Right forelimb (tissue), 1 donor: Measurements from ENCODE around the gene DIP2C.
A peak's percentile ranks its signal among the peaks of the same experiment; 100 is the strongest.
"Not testable (repeated sequence)": the region's sequence is repeated elsewhere in the genome, so short reads cannot be mapped to it uniquely, and the experiment has no call there.

Experiments
- DNase-seq: peaks from one replicate; pipeline ENCODE4 v3.0.0-alpha.2; 2018

DIP2C gene

DNA sequence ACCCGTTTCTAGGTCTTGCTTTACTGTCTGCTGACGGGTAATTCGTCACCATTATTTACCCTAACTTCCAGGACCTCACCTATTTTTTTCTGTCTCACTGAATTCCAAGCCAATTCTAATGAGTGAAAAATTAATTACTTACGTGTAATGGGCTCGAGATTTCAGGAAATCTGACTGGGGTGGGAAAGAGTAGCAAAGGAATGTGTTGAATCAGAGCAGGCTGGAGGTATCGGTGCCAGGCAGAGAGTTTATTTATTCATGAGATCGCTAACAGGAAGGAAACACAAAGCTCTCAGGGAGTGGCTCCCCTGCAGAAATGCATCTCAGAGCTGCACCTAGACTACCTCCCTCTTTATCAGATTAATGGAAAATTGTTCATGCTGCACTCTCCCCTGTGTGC lies 4.0 kb upstream of the DIP2C start:
- DNase-seq, result no peak

- DNase-seq, result no peak
Measured at GRCh38 chr10:692682-693351, 3.3 kb upstream of the DIP2C start.

- DNase-seq, result no peak
Measured at GRCh38 chr10:691216-691615, 1.7 kb upstream of the DIP2C start.

GRCh38 chr10:690372-691161 lies 1.1 kb upstream of the DIP2C start:
- DNase-seq, result no peak

DNA sequence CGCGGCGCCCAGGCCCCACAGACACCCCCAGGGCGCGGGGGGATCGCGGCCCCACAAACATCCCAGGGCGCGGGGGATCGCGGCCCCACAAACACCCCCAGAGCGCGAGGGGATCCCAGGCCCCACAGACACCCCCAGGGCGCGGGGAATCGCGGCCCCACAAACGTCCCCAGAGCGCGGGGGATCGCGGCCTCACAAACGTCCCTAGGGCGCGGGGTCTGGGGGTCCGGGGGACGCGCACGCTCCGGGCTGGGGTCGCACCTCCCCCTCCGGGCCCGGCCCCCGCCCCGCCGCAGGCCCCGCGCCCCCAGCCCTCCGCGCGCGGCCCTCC lies 382 bp downstream of the DIP2C start:
- DNase-seq, result no peak

DNA sequence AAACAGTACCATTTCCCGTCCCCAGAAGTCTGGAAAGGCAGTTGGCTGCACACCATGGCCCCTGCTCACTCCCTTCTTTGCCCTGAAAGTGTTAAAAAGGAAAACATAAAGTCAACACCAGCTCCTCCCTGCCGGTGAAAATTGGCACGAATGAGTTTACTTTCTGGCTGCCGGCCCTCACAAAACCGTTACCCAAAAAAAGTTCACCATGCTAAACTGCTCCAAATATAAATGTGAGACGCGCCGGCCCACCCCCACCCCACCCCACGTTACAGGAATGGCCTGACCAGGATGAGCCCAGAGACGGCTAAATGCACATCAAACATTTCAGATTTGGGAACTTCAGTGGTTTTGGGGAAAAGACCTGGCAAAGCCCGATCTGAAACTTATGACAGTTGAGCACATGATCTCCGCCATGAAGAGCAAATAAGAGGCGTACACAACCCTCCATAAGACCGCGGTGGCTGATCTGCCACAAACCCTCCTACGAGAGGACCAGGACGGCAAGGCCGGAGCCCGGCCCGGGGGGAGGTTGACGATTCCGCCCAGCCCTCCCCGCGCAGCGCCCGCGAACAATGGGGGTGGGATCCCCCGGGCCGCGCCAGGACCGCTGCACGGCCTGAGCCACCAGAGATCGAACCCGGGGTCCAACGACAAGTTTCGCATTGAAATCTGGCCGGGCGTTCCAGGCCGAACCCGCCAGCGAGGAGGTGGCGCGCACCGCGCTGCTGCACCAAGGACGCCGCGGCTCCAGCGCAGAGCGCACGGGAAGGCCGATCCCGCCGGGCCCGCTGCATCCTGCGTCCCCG lies 952 bp downstream of the DIP2C start:
- DNase-seq, result peak; percentile 73

- DNase-seq, result no peak
Measured at GRCh38 chr10:687583-688311, 1.7 kb downstream of the DIP2C start.

DNA sequence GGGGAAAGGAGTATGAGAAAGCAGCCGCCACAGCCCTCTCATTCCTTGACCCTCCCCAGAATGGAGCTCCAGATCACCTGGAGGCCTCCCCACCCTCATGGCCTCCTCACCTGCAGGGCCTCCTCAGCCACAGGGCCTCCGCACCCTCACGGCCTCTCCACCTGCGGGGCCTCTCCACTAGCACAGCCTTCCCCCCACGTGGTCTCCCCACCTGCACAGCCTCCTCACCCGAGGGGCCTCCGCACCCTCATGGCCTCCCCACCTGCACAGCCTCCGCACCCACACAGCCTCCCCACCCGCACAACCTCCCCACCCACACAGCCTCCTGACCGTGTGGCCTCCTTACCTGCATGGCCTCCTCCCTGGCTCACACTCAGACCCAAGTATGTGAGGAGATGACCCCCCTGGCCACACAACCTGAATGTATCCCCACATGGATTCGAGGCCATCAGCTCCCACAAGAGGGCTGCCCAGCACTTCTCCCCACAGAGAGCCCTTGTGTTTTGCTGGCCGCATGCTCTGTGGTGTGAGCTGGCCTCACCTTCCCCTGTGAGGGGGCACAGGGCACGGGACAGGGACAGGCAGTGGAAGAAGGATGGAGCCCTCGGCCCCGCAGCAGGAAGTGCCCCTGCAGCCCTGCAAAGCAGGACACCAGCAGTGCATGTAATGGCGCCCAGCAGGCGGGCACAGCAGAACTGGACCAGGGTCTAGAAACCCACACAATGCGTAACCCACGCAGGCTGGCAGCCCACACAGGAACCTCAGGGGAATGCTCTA lies 3.1 kb downstream of the DIP2C start:
- no peak for DNase-seq

GRCh38 chr10:685613-686012 lies 3.9 kb downstream of the DIP2C start:
- DNase-seq, result no peak

- no peak for DNase-seq
Measured at GRCh38 chr10:683448-684071, 5.9 kb downstream of the DIP2C start.

DNA sequence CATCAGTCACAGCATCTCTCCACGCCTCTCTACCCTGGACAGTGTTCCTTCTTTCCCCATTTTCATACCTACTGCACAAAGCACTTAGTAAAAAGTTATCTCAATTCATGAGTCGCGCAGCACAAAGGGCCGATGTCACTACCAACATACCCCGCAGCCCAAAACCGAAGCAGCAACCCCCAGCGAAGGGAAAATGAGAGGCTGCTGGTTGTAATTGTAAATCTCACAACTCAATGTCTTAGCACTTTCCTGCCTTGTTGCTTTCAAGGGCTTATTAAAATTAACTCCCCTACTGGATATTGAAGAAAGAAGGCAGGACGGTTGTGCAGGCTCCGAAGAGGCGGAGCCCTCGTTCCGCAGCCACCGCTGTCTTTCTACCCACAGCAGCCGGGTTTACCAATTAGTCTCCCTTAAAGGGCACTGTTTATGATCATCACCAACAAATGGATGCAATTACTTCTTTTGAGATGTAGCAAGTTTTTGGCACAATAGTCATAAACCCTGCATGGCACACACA lies 6.5 kb downstream of the DIP2C start:
- DNase-seq, result no peak

DNA sequence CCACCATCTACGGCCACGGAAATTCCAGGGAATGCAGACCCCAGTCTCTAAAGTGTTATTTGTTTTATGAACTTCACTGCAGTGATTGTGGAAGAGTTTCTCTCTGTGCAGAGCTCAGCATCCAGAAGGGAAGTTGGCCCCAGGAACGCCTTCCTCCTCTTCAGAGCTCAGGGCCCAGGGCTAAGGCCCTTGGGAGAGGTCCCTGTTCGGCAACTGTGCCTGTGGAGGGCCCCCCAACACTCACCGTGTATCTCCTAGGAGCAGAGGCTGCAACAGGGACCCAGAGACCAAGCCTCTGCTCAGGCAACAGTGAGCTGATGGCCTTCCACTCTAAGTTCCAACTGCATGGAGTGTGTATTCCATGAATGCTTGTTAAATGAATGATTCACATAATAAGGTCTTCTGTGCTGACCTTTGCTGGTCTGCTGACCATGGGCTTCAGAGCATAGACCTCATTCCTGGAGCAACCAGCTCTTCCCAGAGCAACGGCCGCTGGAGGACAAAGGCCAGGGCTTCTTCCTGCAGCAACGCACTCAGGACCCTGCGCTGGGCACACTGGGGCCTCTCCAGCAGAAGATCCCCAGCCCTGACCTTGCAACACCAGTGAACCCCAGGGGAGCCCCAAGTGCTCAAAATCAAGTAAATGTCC lies 7.7 kb downstream of the DIP2C start:
- DNase-seq, result no peak

DNA sequence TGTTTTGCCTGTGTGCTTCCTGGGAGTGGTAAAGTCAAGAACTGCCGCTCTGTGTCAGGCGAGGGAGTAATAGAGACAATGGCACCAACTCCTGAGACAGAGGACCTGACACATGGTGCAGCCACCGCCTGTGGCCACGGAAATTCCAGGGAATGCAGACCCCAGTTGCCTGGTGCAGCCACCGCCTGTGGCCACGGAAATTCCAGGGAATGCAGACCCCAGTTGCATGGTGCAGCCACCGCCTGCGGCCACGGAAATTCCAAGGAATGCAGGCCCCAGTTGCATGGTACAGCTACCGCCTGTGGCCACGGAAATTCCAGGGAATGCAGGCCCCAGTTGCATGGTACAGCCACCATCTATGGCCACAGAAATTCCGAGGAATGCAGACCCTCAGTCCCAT lies 8.7 kb downstream of the DIP2C start:
- no peak for DNase-seq

GRCh38 chr10:680146-680545 lies 9.3 kb downstream of the DIP2C start:
- DNase-seq, result no peak

DNA sequence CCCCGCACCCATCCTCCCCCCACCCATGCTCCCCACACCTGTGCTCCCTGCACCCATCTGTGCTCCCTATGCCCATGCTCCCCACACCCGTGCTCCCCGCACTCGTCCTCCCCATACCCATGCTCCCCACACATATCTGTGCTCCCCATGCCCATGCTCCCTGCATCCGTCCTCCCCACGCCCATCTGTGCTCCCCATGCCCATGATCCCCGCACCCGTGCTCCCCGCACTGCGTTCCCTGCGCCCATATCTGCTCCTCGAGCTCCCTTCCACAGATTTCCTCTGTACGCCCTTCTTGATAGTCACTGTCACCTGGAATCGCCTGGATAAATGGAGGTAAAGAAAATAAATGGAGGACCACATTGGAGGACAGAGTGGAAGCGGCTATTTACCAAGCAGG lies 9.9 kb downstream of the DIP2C start:
- DNase-seq, result no peak

DNA sequence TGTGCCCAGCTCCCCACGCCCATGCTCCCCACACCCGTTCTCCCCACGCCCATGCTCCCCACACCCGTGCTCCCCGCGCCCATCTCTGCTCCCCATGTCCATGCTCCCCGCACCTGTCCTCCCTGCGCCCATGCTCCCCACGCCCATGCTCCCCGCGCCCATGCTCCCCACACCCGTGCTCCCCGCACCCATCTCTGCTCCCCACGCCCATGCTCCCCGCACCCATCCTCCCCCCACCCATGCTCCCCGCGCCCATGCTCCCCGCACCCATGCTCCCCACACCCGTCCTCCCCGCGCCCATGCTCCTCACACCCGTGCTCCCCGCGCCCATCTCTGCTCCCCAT lies 10.8 kb downstream of the DIP2C start:
- not testable (repeated sequence) for DNase-seq

DNA sequence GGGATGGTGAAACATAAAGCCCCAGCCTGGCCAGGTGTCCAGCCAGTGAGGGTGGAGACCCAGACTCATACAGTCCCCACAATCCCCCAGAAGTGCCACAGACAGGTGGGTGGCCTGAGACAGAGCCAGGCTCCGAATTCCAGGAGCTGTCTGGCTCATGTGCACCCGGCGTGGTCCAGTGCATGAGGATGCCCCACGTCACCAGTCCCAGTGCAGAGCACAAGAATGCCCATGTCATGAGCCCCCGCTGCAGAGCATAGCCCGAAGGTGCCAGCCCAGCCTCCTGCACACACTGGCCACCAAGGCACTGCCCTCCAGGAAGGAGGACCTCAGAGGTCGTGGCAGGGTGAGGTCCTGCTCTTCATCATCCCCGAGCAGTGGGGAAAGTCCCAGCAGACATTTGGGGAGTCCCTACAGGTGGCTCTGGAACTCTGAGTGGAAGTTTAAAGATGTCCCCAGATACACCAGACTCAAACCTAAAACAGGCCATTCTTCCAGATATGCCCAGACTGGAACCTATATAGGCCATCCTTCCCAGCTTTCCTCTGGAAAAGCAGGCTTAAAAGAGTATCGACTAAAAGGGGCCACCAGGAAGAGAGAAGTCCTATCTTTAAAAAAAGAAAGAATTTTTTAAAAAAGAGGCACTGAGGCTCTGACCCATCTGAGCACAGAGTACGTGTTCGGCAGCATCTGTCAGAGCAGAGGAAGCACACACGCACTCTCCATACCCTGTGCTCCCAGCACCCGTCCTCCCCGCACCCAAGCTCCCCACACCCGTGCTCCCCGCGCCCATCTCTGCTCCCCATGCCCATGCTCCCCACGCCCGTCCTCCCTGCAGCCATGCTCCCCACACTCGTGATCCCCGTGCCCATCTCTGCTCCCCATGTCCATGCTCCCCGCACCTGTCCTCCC lies 11.5 kb downstream of the DIP2C start:
- no peak for DNase-seq

GRCh38 chr10:677038-677437 lies 12.4 kb downstream of the DIP2C start:
- DNase-seq, result no peak

GRCh38 chr10:676178-676577 lies 13.3 kb downstream of the DIP2C start:
- no peak for DNase-seq

- DNase-seq, result no peak
Measured at GRCh38 chr10:675532-675931, 13.9 kb downstream of the DIP2C start.
